Activated CD4-positive, CD25-positive, alpha-beta regulatory T cell treated with anti-CD3 and anti-CD28 coated beads, Interleukin-2, amount 50 U/mL, for 16 hours (primary cell): ENCODE data around the gene TENM4.

Source experiments
- DNase-seq: peaks from one replicate; pipeline ENCODE4 v3.0.0-alpha.2; 2020; ENCODE audit warnings: low read depth, low spot score

Gene TENM4

GRCh38 chr11:78667461-78667860 lies 773.4 kb downstream of the TENM4 start:
- DNase-seq, result no peak

- DNase-seq, result no peak
These were observed 774.1 kb downstream of the TENM4 start for GRCh38 chr11:78666675-78667160.

- no peak for DNase-seq
These were observed 776.2 kb downstream of the TENM4 start for GRCh38 chr11:78664636-78665035.

GRCh38 chr11:78662811-78663210 lies 778.0 kb downstream of the TENM4 start:
- no peak for DNase-seq

GRCh38 chr11:78660471-78660870 lies 780.4 kb downstream of the TENM4 start:
- no peak for DNase-seq

GRCh38 chr11:78659326-78660270 lies 781.2 kb downstream of the TENM4 start:
- no peak for DNase-seq

- no peak for DNase-seq
These were observed 782.6 kb downstream of the TENM4 start for GRCh38 chr11:78657968-78658839.

GRCh38 chr11:78657441-78657840 lies 783.4 kb downstream of the TENM4 start:
- no peak for DNase-seq

- no peak for DNase-seq
These were observed 783.8 kb downstream of the TENM4 start for GRCh38 chr11:78656984-78657383.

GRCh38 chr11:78656327-78656726 lies 784.5 kb downstream of the TENM4 start:
- no peak for DNase-seq

GRCh38 chr11:78655561-78655960 lies 785.3 kb downstream of the TENM4 start:
- no peak for DNase-seq

- no peak for DNase-seq
These were observed 786.0 kb downstream of the TENM4 start for GRCh38 chr11:78654866-78655265.

- DNase-seq, result no peak
These were observed 786.8 kb downstream of the TENM4 start for GRCh38 chr11:78654071-78654470.

GRCh38 chr11:78653294-78653909 lies 787.4 kb downstream of the TENM4 start:
- DNase-seq, result no peak

GRCh38 chr11:78652843-78653239 lies 788.0 kb downstream of the TENM4 start:
- DNase-seq, result no peak

GRCh38 chr11:78651923-78652842 lies 788.6 kb downstream of the TENM4 start:
- DNase-seq, result no peak

GRCh38 chr11:78651136-78651775 lies 789.6 kb downstream of the TENM4 start:
- no peak for DNase-seq

- no peak for DNase-seq
These were observed 791.2 kb downstream of the TENM4 start for GRCh38 chr11:78649361-78650215.
